GM19099 (cell line): ENCODE measurements around the gene MBLAC2.

ENCODE experiments used
- POLR2A ChIP-seq: IDR thresholded peaks from 3 replicates; pipeline ENCODE4 v1.6.1; 2011; ENCODE audit warnings: low read depth; ENCODE audit not compliant: insufficient read length; ENCODE audit errors: extremely low read depth

MBLAC2 gene

GRCh38 chr5:90410178-90410762 is 64.3 kb downstream of the MBLAC2 start:
- no peak for TF ChIP-seq POLR2A

- TF ChIP-seq POLR2A, result peak; percentile 91
Observed at GRCh38 chr5:90409318-90410177, 65.0 kb downstream of the MBLAC2 start, which contains the start of gene CETN3. Gene CETN3 (minus strand): TSS chr5:90409756. CDS start chr5:90409661, 95 bp downstream.

GRCh38 chr5:90408571-90409317 is 65.8 kb downstream of the MBLAC2 start:
- TF ChIP-seq POLR2A, result peak; percentile 75
